GM19452 (cell line): Measurements from ENCODE around the gene PTCD2.

ENCODE experiments used
- ATAC-seq: cut with Tn5 transposase; IDR thresholded peaks from one replicate; pipeline ENCODE4 v1.9.1; 2021; ENCODE audit not compliant: unreplicated experiment

The PTCD2 gene, protein sequence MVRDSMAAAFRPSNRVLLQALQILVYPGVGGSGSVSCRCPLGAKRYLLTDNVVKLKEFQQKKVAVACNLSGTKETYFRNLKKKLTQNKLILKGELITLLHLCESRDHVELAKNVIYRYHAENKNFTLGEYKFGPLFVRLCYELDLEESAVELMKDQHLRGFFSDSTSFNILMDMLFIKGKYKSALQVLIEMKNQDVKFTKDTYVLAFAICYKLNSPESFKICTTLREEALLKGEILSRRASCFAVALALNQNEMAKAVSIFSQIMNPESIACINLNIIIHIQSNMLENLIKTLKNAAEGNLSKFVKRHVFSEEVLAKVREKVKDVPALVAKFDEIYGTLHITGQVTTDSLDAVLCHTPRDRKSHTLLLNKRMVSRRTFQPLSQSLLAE

DNA sequence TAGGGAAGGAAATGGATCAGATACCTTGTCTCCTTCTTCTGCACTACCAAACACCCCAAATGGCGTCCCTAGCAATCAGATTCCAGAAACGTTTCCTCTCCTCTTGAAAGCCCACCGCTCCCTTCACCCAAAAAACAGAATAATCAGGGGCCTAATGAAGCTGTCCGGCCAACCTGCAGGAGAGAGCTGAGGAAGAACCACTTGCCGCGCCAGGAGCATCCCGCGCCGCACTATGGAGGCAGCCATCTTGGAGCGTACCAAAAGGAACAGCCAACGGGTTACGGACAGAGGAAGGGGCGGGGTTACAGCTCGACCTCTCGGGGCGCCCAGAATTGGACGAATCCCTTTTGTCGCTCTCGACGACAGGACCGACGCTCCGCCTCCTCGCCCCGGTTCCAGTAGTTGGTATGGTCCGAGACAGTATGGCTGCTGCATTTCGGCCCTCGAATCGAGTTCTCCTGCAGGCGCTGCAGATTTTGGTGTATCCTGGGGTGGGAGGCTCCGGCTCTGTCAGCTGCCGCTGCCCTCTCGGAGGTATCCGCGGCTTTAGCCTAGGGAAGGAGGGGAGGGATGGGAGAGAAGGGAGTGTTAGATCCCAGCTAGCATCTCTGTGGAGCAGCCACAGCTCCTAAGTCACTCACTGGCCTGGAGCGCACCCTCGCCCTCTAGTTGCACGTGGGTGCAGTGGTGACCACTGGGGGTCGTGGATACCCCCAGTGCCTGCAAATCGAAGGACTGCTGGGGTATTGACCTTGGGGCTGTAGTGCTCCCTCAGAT is at the start of gene PTCD2, which contains the start of gene MRPS27:
Gene PTCD2, plus strand, starts transcription at position 398 of the 777 bp plus-strand sequence. Its CDS starts 10 bp downstream, at position 408.
Gene MRPS27, minus strand, starts transcription at position 265 of the 777 bp plus-strand sequence. Its CDS starts 19 bp downstream, at position 246.
- peak; percentile 99 for ATAC-seq

DNA sequence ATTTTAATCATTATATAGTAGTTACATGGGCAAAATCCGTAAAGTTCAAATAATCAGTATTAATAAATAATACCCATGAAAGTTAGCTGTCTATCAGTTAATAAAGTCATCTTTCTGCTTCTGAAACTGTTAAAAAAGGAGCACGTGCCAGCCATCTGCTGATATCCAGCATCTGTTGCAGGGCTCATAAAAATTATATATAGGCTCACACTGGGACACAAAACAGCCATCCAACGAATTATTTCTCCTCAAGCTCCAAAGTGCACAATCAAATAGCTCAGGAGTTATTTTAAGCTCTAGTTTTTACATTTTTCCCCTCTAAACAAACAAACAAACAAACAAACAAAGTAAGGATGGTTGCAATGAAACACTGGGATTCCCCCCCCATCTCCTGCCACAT is 48.5 kb upstream of the PTCD2 start:
- no peak for ATAC-seq

DNA sequence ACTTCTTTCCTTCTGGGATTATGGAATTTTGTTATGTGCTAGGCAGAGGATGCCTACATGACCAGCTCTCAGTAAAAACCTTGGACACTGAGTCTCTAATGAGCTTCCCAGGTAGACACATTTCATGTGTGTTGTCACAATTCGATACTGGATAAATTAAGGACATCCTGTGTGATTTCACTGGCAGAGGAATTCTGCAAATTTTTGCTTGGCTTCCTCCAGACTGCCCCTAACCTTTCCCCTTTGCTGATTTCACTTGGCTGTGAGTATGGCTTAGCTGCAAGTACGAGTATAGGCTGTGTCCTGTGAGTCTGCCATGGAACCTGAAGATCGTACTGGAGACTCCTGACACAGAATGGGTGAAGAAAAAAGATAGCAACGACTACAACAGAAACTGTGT is 47.8 kb upstream of the PTCD2 start:
- ATAC-seq, result no peak

GRCh38 chr5:72273547-72273946 is 46.6 kb upstream of the PTCD2 start:
- no peak for ATAC-seq

DNA sequence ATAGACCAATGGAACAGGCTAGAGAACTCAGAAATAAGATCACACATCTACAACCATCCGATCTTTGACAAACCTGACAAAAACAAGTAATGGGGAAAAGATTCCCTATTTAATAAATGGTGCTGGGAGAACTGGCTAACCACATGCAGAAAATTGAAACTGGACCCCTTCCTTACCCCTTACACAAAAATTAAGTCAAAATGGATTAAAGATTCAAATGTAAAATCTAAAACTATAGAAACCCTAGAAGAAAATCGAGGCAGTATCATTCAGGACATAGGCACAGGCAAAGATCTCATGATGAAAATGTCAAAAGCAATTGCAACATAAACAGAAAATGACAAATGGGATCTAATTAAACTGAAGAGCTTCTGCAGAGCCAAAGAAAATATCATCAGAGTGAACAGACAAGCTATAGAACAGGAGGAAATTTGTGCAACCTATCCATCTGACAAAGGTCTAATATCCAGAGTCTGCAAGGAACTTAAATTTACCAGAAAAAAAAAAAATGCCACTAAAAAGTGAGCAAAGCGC is 43.9 kb upstream of the PTCD2 start:
- no peak for ATAC-seq

DNA sequence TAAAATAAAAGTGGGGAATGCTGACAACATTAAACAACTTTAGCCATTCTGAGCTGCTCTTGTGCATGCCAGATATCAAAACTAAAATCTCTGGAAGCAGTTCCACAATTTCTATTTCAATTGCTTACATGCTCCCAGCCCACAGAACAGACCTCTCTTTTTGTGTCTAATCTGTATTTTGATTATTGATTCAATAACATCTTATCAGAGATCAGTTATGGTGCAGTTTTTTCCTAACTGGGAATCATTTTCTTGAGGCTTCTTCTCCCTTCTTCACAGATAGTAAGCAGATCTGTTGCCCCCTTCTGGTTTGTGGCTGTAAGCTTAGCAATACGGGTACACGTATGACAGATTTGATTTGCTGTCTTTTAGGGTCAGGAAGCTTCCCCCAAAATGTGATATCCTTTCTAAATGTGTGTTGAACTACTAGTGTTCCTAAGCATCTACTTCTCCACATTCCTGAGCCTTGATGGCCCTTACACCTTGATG is 39.5 kb upstream of the PTCD2 start:
- ATAC-seq, result no peak

- no peak for ATAC-seq
These were observed 38.8 kb upstream of the PTCD2 start for GRCh38 chr5:72281430-72281763.

DNA sequence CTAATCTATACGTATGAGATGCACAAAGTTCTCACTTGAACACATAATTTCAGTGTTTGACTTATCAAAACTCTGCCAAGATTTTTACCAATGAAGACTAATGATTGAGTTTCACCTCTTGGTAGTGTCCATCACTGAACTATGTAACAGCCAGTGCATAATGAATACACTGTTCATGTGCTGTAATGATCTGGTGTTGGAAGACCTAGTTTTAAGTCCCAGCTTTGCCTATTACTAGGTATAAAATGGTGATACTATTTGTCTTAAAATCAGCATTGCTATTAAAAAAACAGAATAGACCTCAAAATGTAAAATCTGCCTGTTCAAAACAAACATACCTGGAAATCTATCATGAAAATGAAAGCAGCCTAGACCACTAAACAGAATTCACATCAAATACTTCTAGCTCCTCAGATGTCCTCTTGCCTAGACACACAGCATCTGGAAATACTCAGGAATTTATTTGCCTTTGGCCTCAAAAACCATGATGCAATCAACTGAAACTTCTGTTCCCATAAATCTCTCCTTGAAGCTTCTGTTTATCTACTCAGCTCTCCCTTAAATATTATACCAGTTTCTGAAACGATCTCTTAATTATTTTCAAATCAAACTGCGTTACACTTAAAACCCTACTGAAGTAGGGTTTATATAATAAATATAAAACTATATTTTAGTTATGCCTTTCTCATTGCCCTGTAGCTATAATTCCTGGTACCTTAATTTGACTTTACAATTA is 38.2 kb upstream of the PTCD2 start:
- ATAC-seq, result no peak

GRCh38 chr5:72282878-72283277 is 37.3 kb upstream of the PTCD2 start:
- ATAC-seq, result no peak

- ATAC-seq, result no peak
These were observed 36.8 kb upstream of the PTCD2 start for GRCh38 chr5:72283358-72283757.

GRCh38 chr5:72284559-72285423 is 35.4 kb upstream of the PTCD2 start:
- no peak for ATAC-seq

DNA sequence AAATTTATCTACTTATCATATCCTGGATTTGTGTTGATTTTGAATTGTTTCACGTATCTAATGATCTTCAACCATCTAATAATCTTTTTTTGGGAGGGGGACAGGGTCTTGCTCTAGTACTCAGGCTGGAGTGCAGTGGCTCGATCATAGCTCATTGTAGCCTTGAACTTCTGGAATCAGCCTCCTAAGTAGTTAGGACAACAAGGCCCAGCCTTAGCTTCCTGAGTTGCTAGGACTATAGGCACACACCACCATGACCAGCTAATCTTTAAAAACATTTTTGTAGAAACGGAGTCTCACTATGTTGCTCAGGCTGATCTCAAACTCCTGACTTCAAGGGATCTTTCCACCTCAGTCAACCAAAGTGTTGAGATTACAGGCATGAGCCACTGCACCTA is 34.8 kb upstream of the PTCD2 start:
- no peak for ATAC-seq

GRCh38 chr5:72286798-72287197 is 33.4 kb upstream of the PTCD2 start:
- no peak for ATAC-seq

DNA sequence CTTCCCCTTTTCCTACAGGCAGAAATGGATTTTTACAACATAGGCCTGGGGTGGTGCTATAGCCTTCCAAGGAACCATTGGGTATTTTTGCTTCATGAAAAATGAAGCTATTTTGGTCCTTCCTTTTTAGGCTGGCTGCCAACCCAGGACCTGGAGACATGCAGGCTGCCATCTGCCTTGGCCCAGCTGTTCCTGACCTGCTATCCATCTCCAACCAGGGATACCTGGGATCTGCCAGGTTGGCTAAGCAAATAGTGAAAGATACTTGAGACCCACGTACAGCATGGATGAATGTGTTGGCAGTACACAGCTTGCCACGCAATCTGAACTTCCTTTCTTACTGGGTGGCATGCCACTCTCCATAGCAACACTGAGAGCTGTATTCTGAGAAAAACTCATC is 31.2 kb upstream of the PTCD2 start:
- ATAC-seq, result no peak

DNA sequence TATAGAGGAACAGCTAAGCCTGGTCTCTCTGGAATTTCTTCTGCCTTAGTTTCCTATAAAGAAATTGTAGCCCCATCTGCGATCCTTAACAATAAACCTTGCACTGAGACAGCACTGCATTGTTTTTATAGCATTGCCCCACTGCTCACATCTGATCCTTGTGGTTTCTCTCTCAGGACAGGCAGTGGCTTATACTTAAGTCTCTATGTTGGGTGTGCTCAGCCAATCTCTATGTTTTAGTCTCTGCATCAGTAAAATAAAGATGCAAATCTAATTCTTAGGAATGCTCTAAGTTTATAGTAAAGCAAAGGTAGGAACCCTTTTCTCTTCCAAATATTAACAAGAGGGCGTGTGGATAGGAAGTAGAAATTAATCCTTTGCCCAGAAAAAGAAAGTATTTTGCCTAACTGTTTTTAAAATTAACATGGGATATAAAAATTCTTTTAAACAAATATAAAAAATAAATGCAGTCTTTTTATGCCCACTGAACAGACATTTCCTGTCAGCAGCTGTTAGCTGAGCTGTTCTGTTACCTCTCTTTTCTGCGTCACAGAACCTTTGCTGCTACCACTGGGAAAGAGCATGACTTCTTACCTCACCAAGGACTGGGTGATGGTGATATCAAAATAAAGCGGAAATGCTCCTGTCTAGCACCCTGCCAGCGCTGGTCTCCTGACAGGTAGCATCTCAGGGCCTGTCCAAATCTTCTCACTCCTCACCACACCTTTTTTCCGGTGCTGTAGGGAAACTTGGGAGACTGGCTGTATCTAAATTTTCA is 29.6 kb upstream of the PTCD2 start:
- ATAC-seq, result no peak

DNA sequence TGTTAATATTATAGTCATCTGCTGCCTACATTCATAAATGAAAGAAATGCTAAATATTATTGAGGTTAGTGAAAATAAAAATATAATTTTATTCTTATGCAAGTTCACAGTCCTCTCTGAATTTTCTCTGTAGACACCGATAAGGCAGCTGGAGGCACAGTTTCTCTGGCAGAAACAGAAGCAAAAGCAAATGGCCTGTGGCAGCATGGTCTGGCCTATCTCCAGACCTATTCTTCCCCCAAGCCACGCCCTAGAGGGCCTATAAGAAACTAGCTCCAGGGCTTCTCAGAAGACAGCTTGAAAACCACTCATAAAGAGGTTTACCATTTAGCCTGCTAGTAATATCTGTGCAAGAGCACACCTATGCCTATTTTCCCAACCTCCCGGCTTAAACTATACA is 28.6 kb upstream of the PTCD2 start:
- ATAC-seq, result no peak

DNA sequence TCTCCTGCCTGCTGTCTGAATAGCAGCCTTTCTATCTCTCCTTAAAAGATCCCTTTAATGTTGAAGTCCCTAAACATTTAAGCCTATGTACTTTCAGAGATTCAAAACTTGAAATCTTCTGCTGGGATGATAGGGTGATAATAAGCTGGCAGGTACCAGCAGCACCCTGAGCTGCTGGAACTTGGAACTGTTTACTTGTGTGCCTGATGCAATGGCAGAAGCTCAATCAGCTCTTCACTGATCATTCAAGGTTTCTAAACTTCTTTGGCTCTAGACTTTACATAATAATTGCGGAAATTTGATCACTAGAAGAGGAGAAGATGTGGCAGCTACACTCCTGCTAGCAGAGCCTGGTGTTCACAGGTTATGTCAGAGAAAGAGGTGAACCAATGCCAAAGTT is 27.8 kb upstream of the PTCD2 start:
- ATAC-seq, result no peak

GRCh38 chr5:72293495-72294055 is 26.6 kb upstream of the PTCD2 start:
- ATAC-seq, result no peak

DNA sequence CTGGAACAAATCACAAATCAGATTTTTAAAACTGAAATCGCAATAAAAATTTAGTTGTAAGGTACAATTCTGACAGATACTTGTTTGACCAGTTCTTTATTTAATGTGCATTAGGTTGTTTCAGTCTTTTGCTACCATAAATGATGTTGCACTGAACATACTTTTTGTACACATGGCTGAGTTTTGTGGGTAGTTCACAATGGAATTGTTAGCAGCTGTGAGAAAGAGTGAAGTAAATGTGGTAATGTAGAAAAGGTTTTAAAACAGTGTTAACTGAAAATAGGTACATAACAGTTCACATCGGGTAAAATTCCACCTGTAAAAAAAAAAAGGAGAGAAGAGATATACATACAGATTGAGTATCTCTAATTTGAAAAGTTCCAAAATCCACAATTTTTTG is 25.7 kb upstream of the PTCD2 start:
- no peak for ATAC-seq
